IPS DF 19.7 (cell line): ENCODE measurements around the gene JPH4.
"Not testable (repeated sequence)": the region's sequence is repeated elsewhere in the genome, so short reads cannot be mapped to it uniquely, and the experiment has no call there.

ENCODE experiments used
- DNase-seq: peaks from one replicate; pipeline ENCODE4 v3.0.0-alpha.2; 2013; ENCODE audit warnings: low read depth, low spot score

JPH4 gene

DNA sequence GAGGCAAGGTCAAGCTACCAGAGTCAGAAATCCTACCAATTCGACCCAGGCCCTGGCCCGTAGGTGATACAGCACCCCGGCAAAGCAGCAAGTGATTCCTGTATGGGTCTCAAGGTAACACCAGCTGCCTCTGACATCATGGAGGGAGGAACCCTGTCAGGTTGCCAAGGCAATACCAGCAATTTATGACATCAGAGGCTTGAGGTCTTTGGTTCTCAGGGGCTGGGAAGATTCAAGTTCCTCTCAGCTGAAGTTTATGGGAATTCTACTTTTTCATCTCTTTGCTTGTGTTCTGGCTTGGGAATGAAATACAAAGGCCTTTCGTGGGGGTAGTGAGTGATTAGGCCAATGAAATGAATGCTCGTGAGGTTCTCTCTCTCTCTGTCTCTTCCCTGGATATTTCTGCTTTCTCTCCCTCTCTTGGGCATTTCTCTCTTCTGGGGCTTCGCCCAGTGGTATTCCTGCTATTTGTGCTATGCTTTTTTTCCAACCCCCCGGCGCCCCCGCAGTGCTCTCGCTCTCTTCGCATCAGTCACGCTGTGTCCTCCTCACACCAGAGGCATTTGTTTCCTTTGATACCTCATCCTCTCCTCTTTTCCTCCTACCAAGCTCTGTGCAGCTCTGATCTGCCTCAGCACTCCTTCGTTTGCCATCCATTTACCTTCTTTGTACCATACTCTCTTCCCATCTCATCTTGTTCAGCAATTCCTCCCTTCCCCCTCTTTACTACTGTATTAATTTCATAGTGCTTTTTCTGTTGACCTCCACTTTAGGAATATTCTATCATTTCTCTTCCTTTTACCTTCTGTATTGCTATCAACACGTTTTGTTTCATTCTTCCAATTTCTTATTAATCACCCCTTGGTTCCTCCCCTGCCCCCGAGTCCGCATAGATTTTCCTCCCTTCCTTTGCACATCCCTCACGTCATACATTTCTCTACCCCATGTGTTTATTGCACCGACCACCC is 30.0 kb downstream of the JPH4 start:
- DNase-seq, result no peak

DNA sequence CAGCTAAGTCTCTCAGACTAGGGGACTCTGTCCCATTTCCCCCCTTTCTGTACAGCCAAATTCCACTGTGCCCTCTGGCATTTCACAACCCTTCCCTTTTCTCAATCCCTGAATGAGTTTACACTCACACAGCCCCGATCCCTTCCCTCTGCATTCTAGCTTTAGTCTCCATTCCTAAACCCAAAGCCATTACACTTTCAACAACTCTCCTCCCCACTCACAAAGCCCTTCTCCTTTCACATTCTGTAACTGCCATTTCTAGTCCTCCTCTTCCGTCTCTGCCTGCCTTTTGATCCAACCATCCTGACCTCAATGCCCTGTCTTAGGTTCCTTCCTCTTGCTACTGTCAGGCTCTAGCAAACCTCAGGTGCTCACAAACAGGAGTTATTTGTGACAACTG is 30.7 kb downstream of the JPH4 start:
- no peak for DNase-seq

DNA sequence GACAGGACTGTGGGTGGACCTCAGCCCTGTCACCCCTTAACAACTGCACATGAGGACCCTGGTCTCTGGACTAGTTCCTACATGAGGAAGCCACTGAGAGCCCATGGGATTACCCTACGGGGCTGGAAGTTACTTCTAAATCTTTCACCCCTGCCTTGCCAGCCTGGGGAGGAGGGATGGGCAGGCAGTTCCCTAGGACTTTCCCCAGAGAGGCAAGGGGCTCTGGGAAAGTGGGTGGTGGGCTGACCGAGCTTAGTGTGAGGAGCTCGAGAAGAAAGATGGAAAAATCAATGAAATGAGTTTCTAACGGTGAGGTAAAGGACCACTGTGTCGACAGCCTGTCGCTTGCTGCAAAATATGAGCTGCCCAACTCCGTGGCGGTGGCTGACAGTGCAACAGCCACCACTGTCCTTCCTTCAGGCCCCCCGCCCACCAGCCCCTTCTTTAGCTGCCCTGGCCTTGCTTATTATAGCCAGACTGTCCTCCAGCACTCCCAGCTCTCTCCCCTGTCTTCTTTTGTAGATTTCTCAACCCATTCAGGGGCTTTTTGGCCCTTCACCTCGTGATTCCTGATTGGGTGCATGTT is 32.0 kb downstream of the JPH4 start:
- DNase-seq, result no peak

DNA sequence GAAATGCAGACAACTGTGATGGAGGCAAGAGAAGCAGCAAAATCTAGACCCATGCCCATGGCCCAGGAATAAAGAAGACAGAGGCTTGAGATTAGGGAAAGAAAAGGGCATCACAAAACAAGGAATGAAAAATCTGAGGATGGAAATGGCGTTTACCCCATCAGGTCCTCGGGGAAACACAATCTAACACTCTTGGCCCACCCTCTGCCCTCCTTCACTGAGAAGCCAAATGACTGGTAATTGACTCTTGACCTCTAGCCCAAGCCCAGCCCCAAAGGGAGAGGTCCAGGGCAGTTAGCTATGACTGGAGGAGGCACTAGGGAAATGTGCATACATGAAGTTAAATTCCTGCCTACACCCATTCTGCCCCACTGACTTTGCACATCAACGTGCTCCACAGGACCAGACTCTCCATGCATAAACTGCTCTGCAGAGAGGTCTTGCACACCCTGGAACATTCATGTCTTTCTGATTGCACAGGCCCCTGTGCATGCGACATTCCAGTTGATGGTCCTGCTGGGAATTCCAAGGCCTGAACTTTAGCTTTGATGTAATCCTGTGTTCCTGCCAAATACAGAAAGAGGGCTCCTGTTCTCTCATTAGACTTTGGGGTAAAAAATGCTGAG is 32.7 kb downstream of the JPH4 start:
- no peak for DNase-seq

- DNase-seq, result no peak
Measured at GRCh38 chr14:23544511-23545447, 33.8 kb downstream of the JPH4 start.

DNA sequence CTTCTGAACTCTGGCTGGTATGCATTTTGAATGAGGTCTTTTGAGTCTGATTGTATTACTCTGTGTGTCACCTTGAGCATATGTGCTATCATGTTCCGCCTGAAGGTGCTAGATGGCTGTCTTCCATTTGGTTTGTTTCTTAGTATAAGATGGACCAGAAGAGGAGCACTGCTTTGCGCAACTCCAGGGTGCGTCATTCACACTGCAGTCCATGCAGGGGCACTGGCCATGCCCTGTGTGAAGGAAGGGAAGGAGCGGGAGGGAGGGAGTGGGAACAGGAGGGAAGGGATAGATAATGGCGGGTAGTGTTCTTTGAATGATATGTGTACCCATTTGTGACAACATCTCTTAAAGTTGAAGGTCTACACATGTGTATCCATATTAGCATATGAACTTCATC is 35.2 kb downstream of the JPH4 start:
- no peak for DNase-seq

DNA sequence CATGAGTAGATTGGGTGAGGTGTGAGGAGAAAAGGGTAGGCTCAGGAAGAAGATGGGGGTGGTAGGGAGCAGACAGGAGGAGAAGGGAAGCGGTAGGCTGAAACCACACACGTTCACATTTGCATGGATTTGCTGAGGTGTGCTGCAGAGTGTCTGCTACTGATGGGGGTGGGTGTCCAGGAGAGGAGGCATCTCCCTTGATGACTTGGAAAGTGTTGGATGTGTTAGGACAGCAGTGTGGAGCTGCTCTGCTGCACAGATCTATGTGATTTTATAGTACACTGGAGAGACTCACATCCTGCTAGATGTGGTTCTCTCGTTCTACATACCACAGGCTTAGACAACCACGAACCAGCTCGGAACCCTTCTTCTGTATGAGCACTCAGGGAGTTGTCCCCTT is 36.3 kb downstream of the JPH4 start:
- no peak for DNase-seq

GRCh38 chr14:23540141-23540469 is 38.5 kb downstream of the JPH4 start:
- DNase-seq, result no peak

DNA sequence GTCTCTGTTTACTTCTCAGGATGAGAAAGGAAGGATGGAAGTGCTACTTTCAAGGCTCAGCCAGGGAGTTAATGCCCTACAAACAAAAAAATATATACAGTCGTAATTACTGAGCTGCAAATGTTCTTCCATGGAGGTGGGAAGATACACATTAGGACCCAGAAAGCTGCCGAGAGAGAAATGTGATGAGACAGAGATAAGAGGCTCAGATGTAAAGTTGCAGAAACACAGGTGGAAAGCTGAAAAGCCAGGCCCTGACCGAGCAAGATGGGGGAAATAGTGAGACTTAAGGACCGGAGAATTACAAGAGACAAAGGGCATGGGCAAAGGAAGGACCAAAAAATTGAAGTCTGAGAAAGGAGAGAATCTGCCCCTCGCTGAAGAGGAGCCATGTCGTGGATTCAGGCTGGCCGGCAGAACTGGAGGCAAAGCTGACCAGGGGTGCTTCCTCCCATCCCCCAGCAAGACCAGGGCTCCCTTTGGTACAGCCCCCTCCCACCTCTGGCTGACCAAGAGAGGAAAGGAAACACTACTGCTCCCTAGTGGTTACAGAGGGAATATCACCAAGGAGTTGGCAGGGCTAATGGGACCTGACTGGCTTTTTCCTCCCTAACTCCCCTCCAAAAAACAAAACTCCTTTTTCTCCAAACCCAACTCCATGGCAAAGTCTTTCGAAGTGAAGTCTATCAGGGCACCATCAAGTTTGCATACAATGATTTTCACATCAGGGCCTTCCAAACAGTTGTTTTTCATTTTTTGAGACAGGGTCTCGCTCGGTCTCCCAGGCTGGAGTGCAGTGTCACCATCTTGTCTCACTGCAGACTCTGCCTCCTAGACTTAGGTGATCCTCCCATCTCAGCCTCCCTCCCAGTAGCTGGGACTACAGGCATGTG is 39.1 kb downstream of the JPH4 start:
- no peak for DNase-seq

DNA sequence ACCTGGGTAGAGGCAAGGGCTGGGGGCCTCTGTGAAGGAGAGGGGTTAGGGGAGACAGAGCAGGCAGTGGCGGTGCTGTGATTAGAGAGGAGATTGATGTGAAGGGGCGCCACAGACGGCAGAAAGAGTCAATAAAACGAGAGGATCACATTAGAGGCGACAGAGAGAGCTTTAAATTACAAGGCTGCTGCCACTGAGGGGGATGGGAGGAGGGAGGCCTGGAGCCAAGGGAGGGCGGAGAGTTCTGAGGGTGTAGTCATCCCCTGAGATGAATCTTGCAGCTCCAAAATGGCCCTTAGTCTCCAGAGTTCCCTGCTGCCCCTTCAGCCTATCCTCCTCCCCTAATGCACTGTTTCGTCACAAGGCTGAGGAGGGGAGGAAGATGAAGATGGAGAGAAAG is 39.8 kb downstream of the JPH4 start:
- no peak for DNase-seq

- DNase-seq, result no peak
Measured at GRCh38 chr14:23538050-23538718, 40.4 kb downstream of the JPH4 start.

GRCh38 chr14:23537351-23538049 is 41.1 kb downstream of the JPH4 start:
- DNase-seq, result peak; percentile 98

DNA sequence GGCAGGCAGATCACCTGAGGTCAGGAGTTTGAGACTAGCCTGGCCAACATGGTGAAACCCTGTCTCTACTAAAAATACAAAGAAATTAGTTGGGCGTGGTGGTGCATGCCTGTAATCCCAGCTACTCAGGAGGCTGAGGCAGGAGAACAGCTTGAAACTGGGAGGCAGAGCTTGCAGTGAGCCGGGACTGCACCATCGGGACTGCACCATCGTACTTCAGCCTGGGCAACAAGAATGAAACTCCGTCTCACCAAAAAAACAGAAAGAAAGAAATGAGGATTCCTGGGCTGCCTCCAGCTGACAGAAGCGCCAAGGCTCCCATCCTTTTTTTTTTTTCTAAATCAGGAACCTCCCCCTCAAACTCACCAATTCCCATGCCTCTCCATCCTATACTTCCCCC is 41.7 kb downstream of the JPH4 start:
- not testable (repeated sequence) for DNase-seq

DNA sequence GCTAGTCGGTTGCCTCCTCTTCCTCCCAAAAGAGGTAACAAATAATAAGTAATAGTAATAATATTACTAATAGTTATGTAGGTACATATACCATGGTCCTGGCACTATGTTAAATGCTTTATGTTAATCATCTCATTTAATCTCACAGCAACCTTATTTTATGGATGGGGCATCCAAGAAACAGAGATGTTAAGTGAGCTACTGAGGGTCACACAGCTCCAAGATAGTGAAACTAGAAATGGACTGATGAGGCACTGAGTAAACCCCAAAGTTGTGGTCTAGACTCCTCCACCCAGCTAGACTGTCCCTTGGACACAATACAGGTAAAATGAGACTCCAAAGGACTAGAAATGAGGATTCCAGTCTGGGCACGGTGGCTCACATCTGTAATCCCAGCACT is 42.1 kb downstream of the JPH4 start:
- no peak for DNase-seq

- no peak for DNase-seq
Measured at GRCh38 chr14:23535943-23536342, 42.6 kb downstream of the JPH4 start.

GRCh38 chr14:23533652-23534435 is 44.7 kb downstream of the JPH4 start:
- DNase-seq, result no peak

DNA sequence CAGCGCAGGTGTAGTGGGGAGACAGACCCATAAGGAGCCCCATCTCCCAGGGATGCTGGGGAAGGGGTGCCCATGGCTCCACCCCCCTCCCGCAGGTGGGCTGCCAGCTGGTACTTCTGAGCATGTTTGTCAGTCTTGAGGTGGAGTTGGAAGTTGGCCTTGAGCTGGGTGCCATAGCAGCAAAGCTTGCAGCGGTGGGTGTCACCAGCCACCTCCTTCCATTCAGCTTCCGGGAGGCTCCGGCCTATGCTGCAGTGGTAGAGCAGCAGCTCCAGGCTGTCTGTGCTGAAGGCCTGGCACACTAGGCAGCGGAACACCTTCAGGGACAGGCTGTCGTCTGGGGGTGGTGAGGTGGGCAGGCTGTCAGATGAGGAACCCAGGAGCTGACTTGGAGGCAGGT is 45.9 kb downstream of the JPH4 start:
- DNase-seq, result no peak

- DNase-seq, result no peak
Measured at GRCh38 chr14:23531391-23531790, 47.2 kb downstream of the JPH4 start.
